Regular cardiac myocyte (primary cell): Measurements from ENCODE around the gene DEGS1. TPM values are rescaled to one million over a fixed set of nuclear protein-coding genes. Genes with fewer than 3 reads are reported as not detected.

Source experiments
- total RNA-seq: library from RNA; depleted of rRNA; stranded (reverse); fragments of >200 nt; gene quantifications from 2 replicates; pipeline ENCODE4 v1.2.3, GENCODE V29; 2014

DEGS1 gene
- total RNA-seq: 98.9 and 113 TPM in 2 replicates

DNA sequence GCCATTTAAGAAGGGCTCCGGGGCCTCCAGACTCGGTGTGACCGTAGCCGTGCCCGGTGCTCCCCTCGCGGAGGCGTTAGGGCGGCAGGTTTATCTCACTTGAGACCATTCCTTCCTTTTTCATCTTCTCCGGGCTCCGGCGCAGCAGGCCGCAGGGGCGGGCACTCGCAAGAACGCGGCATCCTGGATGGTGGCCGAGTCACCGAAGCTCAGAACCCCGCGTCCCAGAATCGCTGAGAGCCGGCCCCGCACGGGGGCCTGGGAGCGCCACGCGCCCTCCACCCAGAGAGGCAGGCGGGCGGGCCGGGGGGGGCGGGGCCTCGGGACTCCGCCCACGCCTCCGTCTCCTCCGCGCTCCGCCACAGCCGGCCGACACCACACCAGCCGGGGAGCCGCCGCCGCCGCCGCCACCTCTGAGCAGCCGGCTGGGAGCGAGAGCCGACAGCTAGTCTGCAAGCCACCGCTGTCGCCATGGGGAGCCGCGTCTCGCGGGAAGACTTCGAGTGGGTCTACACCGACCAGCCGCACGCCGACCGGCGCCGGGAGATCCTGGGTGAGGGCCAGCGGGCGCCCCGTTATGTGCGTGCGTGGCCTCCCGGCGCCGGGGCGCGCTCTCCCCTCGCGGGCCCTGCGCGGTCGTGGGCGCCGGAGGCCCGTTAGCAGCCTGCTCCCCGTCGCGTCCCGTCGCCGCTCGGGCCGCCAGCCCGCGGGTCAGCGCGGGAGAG is at the start of gene DEGS1:
Gene DEGS1, plus strand, starts transcription at position 375 of the 725 bp plus-strand sequence. Its CDS starts 97 bp downstream, at position 472.

Other genes starting within 250 kb of the DEGS1 start
- gene FBXO28, start 69.1 kb upstream of the DEGS1 start, total RNA-seq: 29.5 and 31.9 TPM in 2 replicates
- gene NVL, start 146.9 kb downstream of the DEGS1 start, total RNA-seq: 23.0 and 24.0 TPM in 2 replicates
- 76.4 and 93.6 TPM in 2 replicates for gene CNIH4, start 173.6 kb downstream of the DEGS1 start, total RNA-seq